GM21423 (cell line): Measurements from ENCODE around the gene AGGF1.
"Not testable (repeated sequence)": the region's sequence is repeated elsewhere in the genome, so short reads cannot be mapped to it uniquely, and the experiment has no call there.

Experiments
- ATAC-seq: cut with Tn5 transposase; IDR thresholded peaks from one replicate; pipeline ENCODE4 v1.9.1; 2021; ENCODE audit warnings: mild to moderate bottlenecking, moderate library complexity; ENCODE audit not compliant: unreplicated experiment

The AGGF1 gene, protein sequence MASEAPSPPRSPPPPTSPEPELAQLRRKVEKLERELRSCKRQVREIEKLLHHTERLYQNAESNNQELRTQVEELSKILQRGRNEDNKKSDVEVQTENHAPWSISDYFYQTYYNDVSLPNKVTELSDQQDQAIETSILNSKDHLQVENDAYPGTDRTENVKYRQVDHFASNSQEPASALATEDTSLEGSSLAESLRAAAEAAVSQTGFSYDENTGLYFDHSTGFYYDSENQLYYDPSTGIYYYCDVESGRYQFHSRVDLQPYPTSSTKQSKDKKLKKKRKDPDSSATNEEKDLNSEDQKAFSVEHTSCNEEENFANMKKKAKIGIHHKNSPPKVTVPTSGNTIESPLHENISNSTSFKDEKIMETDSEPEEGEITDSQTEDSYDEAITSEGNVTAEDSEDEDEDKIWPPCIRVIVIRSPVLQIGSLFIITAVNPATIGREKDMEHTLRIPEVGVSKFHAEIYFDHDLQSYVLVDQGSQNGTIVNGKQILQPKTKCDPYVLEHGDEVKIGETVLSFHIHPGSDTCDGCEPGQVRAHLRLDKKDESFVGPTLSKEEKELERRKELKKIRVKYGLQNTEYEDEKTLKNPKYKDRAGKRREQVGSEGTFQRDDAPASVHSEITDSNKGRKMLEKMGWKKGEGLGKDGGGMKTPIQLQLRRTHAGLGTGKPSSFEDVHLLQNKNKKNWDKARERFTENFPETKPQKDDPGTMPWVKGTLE

DNA sequence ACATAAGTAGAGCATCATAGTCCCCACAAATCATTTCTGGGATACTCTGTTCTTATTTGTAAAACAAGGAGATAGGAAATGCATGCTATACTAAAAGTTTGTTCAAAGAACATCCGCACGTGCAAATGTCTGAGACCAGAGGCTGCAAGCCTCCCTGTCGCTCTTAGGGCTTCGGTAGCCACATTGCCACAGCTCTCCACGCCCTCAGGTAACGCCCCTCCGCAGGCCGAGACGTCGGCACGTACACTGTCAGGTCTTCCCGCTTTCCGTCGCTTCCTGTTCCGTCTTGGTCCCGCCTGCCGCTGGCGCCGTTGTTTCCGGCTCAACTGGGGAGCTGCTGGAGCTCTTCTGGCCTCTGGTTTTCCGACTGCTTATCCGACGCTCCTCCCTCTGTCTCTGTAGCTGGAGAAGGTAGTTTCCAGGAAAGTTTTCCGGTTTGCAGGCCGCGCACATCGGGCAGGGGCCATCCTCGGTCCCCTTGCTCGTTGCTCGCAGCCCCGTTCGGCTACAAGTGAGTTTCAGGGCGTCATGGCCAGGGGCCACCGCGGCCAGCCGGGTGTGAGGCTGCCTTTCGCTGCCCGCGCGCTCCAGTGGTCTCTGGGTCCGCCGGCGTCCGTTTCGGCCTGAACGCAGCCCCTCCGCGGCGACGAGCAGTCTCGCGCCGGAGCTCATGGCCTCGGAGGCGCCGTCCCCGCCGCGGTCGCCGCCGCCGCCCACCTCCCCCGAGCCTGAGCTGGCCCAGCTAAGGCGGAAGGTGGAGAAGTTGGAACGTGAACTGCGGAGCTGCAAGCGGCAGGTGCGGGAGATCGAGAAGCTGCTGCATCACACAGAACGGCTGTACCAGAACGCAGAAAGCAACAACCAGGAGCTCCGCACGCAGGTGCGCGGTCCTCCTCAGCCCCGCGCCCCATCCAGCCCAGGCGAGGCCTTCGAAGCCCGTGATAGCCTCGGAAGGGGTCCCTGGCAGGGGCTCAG is at the start of gene AGGF1:
Gene AGGF1, plus strand, starts transcription at position 308 of the 975 bp plus-strand sequence. Its CDS starts 363 bp downstream, at position 671.
- ATAC-seq = peak; percentile 98

DNA sequence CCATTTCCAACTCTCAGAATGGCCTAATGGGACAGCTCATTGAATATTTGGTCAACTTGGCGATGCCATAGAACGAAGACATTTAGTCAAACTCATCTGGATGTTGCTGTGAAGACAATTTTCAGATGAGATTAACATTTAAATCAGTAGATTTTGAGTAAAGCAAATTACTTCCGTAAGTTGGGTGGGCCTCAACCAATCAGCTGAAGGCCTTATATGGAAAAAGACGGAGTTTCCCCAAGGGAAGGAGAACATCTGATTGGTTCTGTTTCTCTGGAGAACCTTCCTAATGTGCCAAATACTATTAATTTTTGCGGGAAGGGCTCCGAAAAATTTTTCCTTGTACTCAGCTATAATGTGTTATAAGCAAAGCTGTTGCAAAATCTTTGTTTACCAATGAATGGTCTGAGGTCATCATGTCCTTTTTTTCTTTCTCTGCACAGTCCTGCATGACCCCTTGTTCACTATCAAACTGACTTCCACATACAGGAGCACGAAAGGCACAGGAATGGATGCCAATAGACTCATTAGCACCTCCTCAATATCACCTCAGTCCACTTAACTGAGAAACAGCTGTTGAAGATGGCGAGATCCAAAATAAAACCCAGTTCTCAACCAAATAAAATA is 49.6 kb upstream of the AGGF1 start:
- ATAC-seq = no peak

DNA sequence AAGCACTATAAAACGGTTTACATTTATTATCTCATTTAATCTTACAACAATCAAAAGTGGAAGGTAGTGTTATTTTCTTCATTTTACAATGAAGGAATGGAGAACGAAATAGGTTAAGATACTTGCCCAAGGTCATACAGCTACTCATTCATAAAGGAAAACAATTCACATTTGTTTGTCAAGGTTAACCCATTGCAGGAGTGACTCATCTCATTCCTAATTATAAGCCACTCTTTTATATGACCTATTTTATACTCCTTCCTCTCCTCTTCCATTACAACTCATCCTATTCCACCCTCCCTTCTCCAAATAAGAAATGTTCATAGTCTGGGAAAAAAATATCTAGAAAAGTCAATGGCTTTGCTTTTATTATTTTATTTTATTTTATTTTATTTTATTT is 47.8 kb upstream of the AGGF1 start:
- ATAC-seq = no peak

DNA sequence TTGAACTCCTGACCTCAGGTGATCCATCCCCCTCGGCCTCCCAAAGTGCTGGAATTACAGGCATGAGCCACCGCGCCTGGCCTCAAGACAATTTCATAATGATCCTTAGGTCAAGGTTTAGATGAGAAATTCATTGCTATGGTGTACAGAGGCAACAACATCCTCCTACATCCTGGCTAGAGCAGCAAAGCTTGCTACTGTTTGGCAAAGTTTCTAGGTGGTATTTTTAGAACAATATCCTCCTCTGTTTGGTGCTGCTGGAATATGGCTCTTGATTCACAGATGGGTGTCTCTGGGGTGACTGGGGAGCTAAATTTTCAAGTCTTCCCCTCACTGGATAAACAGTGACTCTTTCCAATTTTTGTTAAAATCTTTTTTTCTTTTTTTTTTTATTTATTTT is 46.7 kb upstream of the AGGF1 start:
- no peak for ATAC-seq

DNA sequence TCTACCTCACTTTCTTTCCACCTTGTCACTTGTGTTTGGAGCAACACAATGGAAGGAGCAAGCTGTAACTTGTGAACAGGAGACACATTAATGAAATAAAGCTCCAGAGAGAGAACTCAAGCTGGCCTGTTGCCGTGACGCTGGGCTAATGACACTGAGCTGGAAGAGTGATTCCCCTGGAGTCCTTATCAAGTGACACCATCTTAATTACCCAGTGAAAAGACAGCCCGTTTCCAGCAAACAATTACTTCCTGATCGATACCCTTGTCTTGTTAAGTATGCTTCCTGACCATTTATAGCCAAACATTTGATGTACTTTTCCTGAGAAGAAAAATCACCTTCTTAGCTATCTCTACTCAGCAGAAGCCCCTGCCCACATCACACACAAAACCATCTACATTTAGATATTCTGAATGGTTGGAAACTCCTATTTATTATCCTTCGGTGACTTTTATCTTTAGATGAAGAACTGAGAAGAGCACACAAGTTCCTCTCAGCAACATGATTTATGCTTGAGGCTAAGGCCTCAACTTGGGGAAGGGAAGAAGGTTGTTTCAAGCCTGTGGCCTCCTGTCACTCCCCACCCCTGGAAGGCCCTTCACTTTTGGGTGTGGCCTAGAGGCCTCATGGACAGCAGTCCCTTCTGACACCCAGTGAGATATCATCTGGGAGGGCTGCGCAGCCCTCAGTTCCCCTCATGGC is 43.2 kb upstream of the AGGF1 start:
- no peak for ATAC-seq

DNA sequence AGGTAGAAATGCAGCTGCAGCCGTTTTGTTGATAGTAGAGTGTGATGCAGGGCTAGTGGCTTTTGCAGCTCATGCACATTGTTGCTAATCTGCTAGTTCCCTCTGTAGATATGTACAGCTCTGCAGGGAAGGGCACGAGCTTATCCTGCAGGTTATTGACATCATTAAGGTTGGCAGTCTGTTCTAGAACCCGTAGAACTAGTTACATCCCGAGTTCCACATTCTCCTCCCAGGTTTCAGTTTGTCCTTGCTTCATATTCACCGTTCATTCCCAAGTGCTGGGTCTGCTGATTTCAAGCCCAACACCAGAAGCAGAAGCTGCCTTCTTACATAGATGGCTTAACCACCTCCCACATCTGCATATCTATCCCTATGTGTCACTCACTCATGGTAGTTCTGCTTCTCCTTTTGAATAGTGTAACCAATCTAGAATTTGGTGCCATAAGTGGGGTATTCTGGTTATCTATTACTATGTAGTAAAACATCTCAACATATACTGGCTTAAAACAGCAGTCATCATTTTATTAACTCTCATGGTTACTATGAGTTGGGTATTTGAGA is 39.2 kb upstream of the AGGF1 start:
- ATAC-seq = no peak

DNA sequence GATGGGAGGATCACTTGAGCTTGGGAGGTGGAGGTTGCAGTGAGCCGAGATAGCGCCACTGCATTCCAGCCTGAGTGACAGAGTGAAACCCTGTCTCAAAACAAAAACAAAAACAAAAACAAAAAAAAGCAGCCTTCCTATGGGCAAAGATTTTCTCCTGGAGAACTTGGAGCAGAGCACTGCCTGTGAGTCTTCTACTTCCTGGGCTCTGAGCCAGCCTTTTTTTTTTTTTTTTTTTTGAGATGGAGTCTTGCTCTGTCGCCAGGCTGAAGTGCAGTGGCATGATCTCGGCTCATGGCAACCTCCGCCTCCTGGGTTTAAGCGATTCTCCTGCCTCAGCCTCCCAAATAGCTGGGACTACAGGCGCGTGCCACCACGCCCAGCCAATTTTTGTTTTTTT is 36.8 kb upstream of the AGGF1 start:
- not testable (repeated sequence) for ATAC-seq

DNA sequence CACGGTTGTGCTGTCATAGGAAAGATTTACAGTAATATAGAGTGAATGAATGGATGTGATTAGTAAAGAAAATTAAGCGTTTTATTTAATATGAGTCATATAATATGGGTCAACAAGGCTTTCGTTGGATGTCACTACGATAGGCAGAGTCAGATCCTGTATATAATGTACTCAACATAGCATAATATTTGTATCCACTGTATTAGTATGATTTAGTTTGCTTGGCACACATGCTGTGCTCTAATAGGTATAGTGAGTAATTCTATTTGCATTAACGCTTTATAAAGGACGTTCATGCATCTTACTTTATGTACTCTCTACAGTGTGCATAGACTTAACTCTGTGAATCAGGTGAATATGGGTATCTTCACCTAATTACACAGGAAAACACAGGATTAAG is 35.9 kb upstream of the AGGF1 start:
- no peak for ATAC-seq

DNA sequence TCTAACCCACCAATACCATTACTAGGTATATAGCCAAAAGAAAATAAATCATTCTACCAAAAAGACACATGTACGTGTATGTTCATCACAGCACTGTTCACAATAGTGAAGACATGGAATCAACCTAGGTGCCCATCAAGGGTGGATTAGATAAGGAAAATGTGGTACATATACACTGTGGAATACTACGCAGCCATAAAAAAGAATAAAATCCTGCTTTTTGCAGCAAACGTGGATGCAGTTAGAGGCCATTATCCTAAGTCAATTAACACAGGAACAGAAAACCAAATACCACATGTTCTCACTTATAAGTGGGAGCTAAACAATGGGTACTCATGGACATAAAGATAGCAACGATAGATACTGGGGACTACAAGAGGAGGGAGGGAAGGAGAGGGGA is 32.0 kb upstream of the AGGF1 start:
- ATAC-seq = not testable (repeated sequence)

DNA sequence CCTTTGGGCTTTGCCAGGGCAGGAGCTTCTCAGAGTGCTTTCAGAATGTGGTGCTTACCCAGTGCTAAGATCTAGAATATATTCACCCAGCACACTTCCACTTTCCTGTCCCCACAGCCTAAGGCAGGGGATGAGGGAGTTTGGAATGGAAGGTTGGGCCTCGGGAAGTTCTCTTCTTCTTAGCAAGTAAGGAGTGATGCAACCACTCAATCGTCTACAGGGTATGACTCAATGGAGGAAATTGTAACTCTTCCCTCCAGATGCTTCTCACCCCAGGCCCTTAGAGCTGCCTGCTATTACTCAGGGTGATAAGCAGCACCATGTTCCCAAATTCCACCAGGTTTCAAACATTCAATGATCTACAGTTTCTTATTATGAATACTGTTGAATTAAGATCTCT is 30.8 kb upstream of the AGGF1 start:
- ATAC-seq = no peak

DNA sequence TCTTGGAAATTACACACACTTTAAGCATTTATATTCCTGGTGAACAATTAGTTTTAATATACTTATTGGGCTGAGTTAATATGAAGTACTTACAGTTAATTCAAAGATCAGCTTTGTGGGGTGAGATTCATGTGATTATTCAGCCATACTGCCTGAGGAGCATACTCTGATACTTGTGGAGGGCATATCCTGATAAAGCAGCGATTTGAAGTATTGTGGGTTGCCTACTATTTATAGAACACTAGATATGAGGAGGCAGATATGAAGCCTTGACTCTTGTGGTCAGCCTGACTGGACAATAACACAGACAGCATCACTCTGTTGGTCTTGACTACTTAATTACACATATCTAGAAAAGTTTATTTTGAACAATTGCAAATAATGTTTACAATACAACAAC is 27.0 kb upstream of the AGGF1 start:
- no peak for ATAC-seq

DNA sequence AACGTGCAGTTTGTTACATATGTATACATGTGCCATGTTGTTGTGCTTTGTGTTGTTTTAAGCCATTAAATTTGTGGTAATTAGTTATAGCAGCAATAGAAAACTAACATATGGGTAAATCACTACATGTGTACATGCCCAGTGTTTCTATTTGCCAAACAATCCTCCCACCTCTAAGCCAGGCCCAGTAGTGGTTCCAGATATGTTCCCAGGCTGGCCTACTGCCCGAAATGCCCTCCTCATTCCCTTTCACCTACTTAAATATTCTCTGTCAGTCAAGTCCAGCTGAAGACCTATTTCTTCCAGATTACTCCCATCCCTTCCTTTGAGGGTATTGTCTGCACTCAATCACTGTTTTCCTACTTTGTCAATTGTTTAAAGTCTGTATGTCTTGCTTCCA is 24.1 kb upstream of the AGGF1 start:
- no peak for ATAC-seq

DNA sequence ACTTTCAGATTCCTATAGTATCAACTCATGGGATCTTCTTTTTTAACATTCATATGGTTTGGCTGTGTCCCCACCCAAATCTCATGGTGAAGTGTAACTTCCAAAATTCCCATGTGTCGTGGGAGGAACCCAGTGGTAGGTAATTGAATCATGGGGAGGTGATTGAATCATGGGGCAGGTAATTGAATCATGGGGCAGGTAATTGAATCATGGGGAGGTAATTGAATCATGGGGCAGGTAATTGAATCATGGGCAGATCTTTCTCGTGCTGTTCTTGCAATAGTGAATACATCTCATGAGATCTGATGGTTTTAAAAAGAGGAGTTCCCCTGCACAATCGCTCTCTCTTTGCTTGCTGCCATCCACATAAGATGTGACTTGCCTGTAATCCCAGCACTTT is 21.8 kb upstream of the AGGF1 start:
- no peak for ATAC-seq

DNA sequence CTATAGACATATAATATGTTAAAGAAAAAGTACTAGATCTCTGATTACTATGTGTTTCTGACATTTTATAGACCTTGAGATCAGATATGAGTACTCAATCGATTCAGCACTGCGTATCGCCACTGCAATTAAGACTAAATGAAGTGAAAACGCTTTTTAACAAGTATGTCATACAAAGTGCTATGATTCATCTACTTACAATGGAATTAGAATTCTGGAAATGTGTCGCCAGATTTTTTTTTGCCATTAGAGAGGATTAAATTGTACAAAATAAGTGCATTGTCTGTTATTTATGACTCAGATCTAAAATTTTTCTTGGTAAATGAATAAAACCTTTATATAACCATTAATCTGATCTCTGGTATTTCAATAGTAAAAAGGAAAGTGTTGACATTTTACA is 20.0 kb upstream of the AGGF1 start:
- ATAC-seq = no peak

DNA sequence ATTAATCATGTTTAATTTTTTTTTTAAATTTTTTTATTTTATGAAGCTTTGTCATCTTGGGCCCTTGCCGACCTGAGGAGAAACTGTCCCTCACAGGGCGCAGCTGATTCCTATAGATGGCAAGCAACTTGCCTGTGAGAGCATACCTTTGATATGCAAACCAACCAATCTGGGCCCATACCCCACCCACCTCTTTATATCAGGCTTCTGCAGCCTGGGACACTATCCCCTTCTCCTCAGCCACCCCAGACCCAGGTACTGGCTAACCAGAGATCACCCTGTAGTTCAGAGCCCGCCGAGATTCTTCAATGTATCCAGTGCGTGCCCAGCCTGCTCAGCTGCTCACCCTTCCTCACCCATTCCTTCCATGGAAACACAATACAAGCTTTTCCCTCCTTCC is 18.7 kb upstream of the AGGF1 start:
- no peak for ATAC-seq

DNA sequence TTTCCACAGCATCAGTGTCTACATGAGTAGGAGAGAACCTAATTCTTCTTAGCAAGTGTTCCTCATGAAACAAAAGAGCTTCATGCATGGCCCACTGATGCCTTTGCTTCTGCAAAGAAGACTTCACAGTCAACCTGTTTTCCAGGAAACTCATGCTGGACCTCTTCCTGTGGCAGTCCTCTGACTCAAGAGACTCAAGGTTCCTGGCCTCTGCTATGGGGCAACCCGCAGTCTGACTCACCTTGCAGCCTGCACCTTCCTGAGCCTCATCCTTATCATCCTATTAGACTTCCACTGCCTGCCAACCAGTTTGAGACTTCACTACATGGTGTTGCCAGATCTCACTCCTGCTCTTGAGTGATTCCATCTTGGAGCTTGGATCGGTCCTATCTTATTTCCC is 17.6 kb upstream of the AGGF1 start:
- ATAC-seq = no peak

DNA sequence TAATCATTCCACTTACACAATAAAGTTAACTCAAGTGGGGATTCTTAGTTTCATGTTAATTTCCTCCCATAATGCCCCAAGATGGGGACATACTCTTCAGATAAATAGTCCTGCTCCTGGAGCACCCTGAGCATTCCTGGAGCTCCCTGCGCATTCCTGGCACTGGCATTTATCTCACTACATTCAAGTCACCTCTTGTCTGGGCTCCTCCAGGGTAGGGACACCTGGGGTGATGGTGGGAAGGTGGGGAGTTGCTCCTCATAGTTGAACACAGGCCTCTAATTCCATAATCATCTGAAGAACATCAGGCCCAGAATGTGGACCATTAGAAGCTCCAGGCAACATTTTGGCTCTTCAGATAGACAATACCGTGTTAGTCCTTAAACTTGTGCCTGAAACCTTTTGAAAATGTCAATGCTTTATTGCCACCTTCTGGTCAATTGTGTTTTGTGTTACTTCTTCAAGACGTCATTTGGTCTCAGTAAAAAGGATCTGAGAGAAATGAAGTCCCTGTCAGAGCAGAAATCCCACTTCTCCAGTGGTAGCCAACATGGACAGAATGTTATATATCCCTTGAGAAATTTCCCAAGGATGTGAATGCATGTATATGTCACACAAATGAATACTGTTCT is 14.2 kb upstream of the AGGF1 start:
- no peak for ATAC-seq

DNA sequence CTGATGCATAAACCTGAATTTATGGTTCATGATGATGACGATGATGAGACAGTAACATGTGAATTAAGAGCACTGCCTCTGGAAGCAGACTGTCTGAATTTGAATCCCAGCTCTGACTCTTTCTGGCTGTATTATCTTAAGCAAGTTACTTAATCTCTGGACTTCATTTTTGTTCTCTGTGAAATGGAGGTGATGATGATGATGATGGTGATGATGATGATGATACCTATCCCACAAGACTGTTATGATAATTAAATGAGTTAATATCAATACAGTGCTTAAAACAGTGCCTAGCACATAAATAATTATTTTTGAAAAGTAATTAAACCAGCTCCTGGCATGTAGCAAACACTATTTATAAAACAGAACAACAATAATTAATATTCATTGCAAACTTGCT is 13.2 kb upstream of the AGGF1 start:
- ATAC-seq = no peak

DNA sequence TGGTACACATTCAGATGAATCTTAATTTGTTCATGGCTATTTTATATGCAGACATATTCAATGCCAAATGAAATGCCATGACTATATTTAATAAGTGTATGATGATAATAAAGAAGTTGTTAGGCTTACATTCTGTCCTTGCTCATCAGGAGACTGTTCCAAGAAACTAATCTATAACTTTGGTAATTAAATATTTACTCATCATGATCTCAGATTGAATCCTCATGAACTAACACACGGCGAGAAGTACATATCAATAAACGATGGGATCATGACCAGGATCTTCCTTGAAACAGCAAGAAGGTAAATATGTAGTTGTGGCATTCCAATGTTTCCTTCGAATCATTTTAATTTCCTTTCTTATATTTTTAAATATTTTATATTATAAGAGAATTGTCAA is 12.5 kb upstream of the AGGF1 start:
- no peak for ATAC-seq
